DND-41 (cell line): ENCODE measurements around the gene DIP2B.

Experiments used
- ATAC-seq: fragments of 200-7000 bp; cut with Tn5 transposase; 3 replicates; pipeline ENCODE4 v1.9.1; 2021; ENCODE audit warnings: low read depth; ENCODE audit not compliant: insufficient read depth
- DNase-seq: peaks from one replicate; pipeline ENCODE4 v3.0.0-alpha.2; 2020
- H2AFZ ChIP-seq: 2 replicates; pipeline ENCODE4 v1.6.0; 2012; ENCODE audit warnings: low read depth, low read length
- H3K27ac ChIP-seq: 2 replicates; pipeline ENCODE4 v1.5.1; 2012; ENCODE audit warnings: low read length, inconsistent platforms
- H3K27me3 ChIP-seq: fragments of 200-600 bp; sonication (generic); 2 replicates; pipeline ENCODE4 v1.6.0; 2012; ENCODE audit warnings: low read length, mild to moderate bottlenecking, inconsistent platforms; ENCODE audit not compliant: insufficient read depth, poor library complexity
- H3K36me3 ChIP-seq: 2 replicates; pipeline ENCODE4 v1.5.1; 2012; ENCODE audit warnings: low read length, inconsistent platforms; ENCODE audit not compliant: insufficient read depth
- H3K4me1 ChIP-seq: 2 replicates; pipeline ENCODE4 v1.5.1; 2012; ENCODE audit warnings: mild to moderate bottlenecking, low read length; ENCODE audit not compliant: insufficient read depth
- H3K4me2 ChIP-seq: 2 replicates; pipeline ENCODE4 v1.6.0; 2012; ENCODE audit warnings: mild to moderate bottlenecking, moderate library complexity, low read length, inconsistent platforms; ENCODE audit not compliant: insufficient read depth
- H3K4me3 ChIP-seq, 2 experiments: fragments of 200-600 bp in 1 of 2; shearing (Covaris generic) in 1 of 2; 2 replicates each; pipeline ENCODE4 v1.5.1; 2012 to 2016; ENCODE audit warnings: inconsistent platforms in 2 of 2, low read length in 2 of 2, mild to moderate bottlenecking in 2 of 2, low read depth in 1 of 2, moderate library complexity in 1 of 2
- H3K79me2 ChIP-seq: 2 replicates; pipeline ENCODE4 v1.6.0; 2012; ENCODE audit warnings: low read length, inconsistent platforms; ENCODE audit not compliant: insufficient read depth
- H3K9ac ChIP-seq: 2 replicates; pipeline ENCODE4 v1.6.0; 2012; ENCODE audit warnings: low read depth, mild to moderate bottlenecking, inconsistent platforms, low read length, moderate library complexity
- H3K9me3 ChIP-seq: 2 replicates; pipeline ENCODE4 v1.5.1; 2012; ENCODE audit warnings: low read length, moderate library complexity, mild to moderate bottlenecking, inconsistent platforms; ENCODE audit not compliant: insufficient read depth, severe bottlenecking
- H4K20me1 ChIP-seq: 2 replicates; pipeline ENCODE4 v1.6.0; 2012; ENCODE audit warnings: low read length; ENCODE audit not compliant: insufficient read depth
- EZH2 ChIP-seq: IDR thresholded peaks from 3 replicates; pipeline ENCODE4 v1.6.1; 2012; ENCODE audit warnings: borderline replicate concordance, low read depth, mild to moderate bottlenecking, moderate library complexity, low read length, inconsistent platforms; ENCODE audit not compliant: severe bottlenecking
- TF ChIP-seq, protein P1 (sequence below): IDR thresholded peaks from 2 replicates; pipeline ENCODE4 v1.5.1; 2012; ENCODE audit warnings: borderline replicate concordance, low read length, moderate library complexity, mild to moderate bottlenecking; ENCODE audit not compliant: poor library complexity, severe bottlenecking; ENCODE audit errors: extremely low read depth

Gene DIP2B

DNA sequence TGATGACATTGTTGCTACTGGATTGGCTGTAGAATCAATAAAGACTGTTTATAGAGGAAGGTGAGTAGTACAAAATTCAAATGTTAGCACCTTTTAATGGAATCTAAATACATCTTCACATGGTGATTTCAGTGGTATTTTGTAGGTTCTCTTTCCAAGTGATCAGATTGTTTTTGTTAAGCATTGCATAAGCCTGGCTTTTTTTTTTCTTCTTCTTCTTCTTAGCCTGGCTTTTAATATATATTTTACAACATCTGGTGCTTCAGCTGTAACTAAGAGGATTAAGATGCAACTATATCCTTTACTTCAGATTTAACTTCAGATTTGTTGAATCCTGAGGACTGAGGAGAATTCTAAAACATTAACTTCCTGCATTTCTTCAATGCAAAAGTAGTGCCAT, 201.8 kb downstream of the DIP2B start:
- H4K20me1 ChIP-seq: no peaks in the 10 kb centered on the region
- DNase-seq: no peak
- no peak overlapping the region for H3K4me2 ChIP-seq
- H3K36me3 ChIP-seq: peaks cover 56% of the 10 kb centered on the region
- H3K4me1 ChIP-seq: no peaks in the 10 kb centered on the region
- H3K4me3 ChIP-seq: no peak overlapping the region
- H3K79me2 ChIP-seq: no peaks in the 10 kb centered on the region
- no peak overlapping the region for H2AFZ ChIP-seq
- TF ChIP-seq, protein P1, sequence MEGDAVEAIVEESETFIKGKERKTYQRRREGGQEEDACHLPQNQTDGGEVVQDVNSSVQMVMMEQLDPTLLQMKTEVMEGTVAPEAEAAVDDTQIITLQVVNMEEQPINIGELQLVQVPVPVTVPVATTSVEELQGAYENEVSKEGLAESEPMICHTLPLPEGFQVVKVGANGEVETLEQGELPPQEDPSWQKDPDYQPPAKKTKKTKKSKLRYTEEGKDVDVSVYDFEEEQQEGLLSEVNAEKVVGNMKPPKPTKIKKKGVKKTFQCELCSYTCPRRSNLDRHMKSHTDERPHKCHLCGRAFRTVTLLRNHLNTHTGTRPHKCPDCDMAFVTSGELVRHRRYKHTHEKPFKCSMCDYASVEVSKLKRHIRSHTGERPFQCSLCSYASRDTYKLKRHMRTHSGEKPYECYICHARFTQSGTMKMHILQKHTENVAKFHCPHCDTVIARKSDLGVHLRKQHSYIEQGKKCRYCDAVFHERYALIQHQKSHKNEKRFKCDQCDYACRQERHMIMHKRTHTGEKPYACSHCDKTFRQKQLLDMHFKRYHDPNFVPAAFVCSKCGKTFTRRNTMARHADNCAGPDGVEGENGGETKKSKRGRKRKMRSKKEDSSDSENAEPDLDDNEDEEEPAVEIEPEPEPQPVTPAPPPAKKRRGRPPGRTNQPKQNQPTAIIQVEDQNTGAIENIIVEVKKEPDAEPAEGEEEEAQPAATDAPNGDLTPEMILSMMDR: no peak
- TF ChIP-seq EZH2: no peak
- ATAC-seq: no peak
- H3K9ac ChIP-seq: no peak overlapping the region
- H3K27ac ChIP-seq: no peak overlapping the region
- H3K9me3 ChIP-seq: no peaks in the 10 kb centered on the region
- H3K27me3 ChIP-seq: no peaks in the 10 kb centered on the region

- Histone ChIP-seq H2AFZ (no peak overlapping the region), H4K20me1 (no peaks in the 10 kb centered on the region), H3K9me3 (no peaks in the 10 kb centered on the region), H3K36me3 (peaks cover 63% of the 10 kb centered on the region), H3K4me2 (no peak overlapping the region), H3K79me2 (no peaks in the 10 kb centered on the region), H3K9ac (no peak overlapping the region), H3K4me3 (no peak overlapping the region), H3K27me3 (no peaks in the 10 kb centered on the region), H3K4me1 (no peaks in the 10 kb centered on the region), H3K27ac (no peak overlapping the region)
- no peak for TF ChIP-seq EZH2
- TF ChIP-seq, protein P1: no peak
- ATAC-seq: no peak
- DNase-seq: no peak
Observed at GRCh38 chr12:50707396-50707795, 202.6 kb downstream of the DIP2B start.

DNA sequence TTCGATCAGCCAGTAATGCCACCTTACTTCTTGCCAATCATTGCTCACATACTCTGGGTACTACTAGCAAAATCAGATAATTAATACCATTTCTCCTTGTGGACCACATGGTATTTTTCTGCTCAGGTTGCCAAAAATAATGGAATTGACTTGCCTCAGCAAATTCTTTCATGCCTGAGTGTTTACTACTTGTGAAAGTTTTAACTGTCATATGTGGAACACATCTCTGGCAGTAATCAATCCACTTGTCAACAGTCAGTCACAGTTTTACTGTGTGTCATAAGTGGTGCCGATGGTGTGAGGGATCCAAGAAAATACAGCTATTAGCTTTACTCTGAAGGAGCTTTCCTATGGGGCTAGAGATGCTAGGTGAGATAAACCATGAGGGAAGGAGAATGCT, 203.8 kb downstream of the DIP2B start:
- H3K4me3 ChIP-seq: no peak overlapping the region
- no peaks in the 10 kb centered on the region for H3K79me2 ChIP-seq
- no peak overlapping the region for H3K9ac ChIP-seq
- no peak for TF ChIP-seq EZH2
- TF ChIP-seq, protein P1: no peak
- peaks cover 63% of the 10 kb centered on the region for H3K36me3 ChIP-seq
- no peak overlapping the region for H3K27ac ChIP-seq
- no peak overlapping the region for H2AFZ ChIP-seq
- H3K4me1 ChIP-seq: no peaks in the 10 kb centered on the region
- no peak overlapping the region for H3K4me2 ChIP-seq
- no peak for ATAC-seq
- DNase-seq: no peak
- no peaks in the 10 kb centered on the region for H3K27me3 ChIP-seq
- no peaks in the 10 kb centered on the region for H4K20me1 ChIP-seq
- no peaks in the 10 kb centered on the region for H3K9me3 ChIP-seq

DNA sequence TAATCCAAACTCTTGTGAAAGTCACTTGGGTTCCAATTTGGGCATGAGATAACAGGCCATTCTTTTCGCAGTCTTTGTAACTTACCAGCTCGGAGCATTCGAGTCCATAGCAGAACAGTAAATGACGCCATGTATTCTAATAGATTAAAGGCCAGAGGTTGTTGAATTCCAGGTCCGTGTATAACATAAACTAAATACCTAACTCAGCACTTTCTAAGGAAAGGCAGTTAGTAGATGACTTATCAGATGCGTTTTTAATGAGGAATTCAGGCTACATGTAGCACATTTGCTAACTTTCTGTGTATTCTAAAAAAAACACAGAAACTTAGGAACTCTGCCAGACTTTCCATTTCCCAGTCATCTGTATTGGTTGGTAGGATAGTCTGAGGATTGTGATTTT, 206.3 kb downstream of the DIP2B start:
- DNase-seq (no peak), ATAC-seq (no peak)
- Histone ChIP-seq H3K4me3 (no peak overlapping the region), H3K27me3 (no peaks in the 10 kb centered on the region), H4K20me1 (no peaks in the 10 kb centered on the region), H3K36me3 (peaks cover 68% of the 10 kb centered on the region), H3K4me1 (no peaks in the 10 kb centered on the region), H3K79me2 (no peaks in the 10 kb centered on the region), H3K27ac (no peak overlapping the region), H3K9me3 (no peaks in the 10 kb centered on the region), H3K4me2 (no peak overlapping the region), H3K9ac (no peak overlapping the region), H2AFZ (no peak overlapping the region)
- TF ChIP-seq, protein P1: no peak
- TF ChIP-seq EZH2: no peak
